H1 (cell line): Measurements from ENCODE around the gene SMC3. TPM values are rescaled to one million over a fixed set of nuclear protein-coding genes. Genes with fewer than 3 reads are reported as not detected.

Experiments used
- CTCF ChIA-PET: fragments of 300-600 bp; sonication (Branson Sonifier 250); formaldehyde crosslinking; loops from one replicate; lab custom pipeline; 2021; ENCODE audit not compliant: partially characterized antibody; lab: Charles Lee
- POLR2A ChIA-PET: fragments of 300-600 bp; sonication (Branson Sonifier 250); formaldehyde crosslinking; loops from one replicate; lab custom pipeline; 2021; ENCODE audit warnings: inconsistent platforms; ENCODE audit not compliant: partially characterized antibody; lab: Charles Lee
- DNase-seq, 2 experiments: peaks; one replicate each; pipeline versions ENCODE4 v3.0.0 to v3.0.0-alpha.2; 2010 to 2022; ENCODE audit warnings: low spot score in 2 of 2, low read depth in 1 of 2, mixed read lengths in 1 of 2
- FAIRE-seq: peaks from 2 replicates; lab custom pipeline; 2011; peaks lifted over from hg19 to GRCh38; lab: Jason Lieb, UNC
- H2AFZ ChIP-seq: 2 replicates; pipeline ENCODE4 v1.8.1; 2012; ENCODE audit warnings: low read length, inconsistent platforms
- H2AK5ac ChIP-seq: 2 replicates; pipeline ENCODE4 v1.6.1; 2013; ENCODE audit warnings: low read depth, low read length
- H2BK120ac ChIP-seq: replicated peaks from 2 replicates; pipeline ENCODE3; 2013; ENCODE audit warnings: low read depth, low read length, inconsistent platforms
- H2BK12ac ChIP-seq: 2 replicates; pipeline ENCODE4 v1.6.1; 2013; ENCODE audit warnings: low read depth, low read length
- H2BK15ac ChIP-seq: 2 replicates; pipeline ENCODE4 v1.6.1; 2013; ENCODE audit warnings: low read length
- H2BK20ac ChIP-seq: 2 replicates; pipeline ENCODE4 v1.6.1; 2013; ENCODE audit warnings: low read length
- H2BK5ac ChIP-seq: 2 replicates; pipeline ENCODE4 v1.6.1; 2013; ENCODE audit warnings: low read depth, low read length
- H3K14ac ChIP-seq: 2 replicates; pipeline ENCODE4 v1.6.1; 2013; ENCODE audit warnings: inconsistent platforms; ENCODE audit not compliant: insufficient read length
- H3K18ac ChIP-seq: 2 replicates; pipeline ENCODE4 v1.6.1; 2013; ENCODE audit warnings: low read length; ENCODE audit errors: extremely low read depth
- H3K23ac ChIP-seq: 2 replicates; pipeline ENCODE4 v1.6.1; 2013; ENCODE audit warnings: inconsistent platforms; ENCODE audit not compliant: insufficient read length
- H3K23me2 ChIP-seq: 2 replicates; pipeline ENCODE4 v1.6.1; 2013; ENCODE audit warnings: low read depth, low read length
- H3K27ac ChIP-seq: 2 replicates; pipeline ENCODE4 v1.6.1; 2011; ENCODE audit warnings: low read depth, low read length, inconsistent platforms
- H3K27me3 ChIP-seq, 4 experiments: replicated peaks in 1 of 4; 1 replicate in 1 of 4; 2 replicates in 3 of 4; pipeline versions ENCODE4 v1.6.1 to v1.8.1; 2011 to 2013; ENCODE audit warnings: low read length in 3 of 4, mild to moderate bottlenecking in 3 of 4, inconsistent platforms in 2 of 4, mixed read lengths in 2 of 4, moderate library complexity in 1 of 4; ENCODE audit not compliant: control insufficient read depth in 3 of 4, insufficient read depth in 3 of 4; ENCODE audit errors: extremely low read depth in 1 of 4
- H3K36me3 ChIP-seq, 4 experiments: 2 replicates each; pipeline versions ENCODE4 v1.6.1 to v1.8.1; 2011 to 2013; ENCODE audit warnings: mild to moderate bottlenecking in 4 of 4, low read length in 3 of 4, moderate library complexity in 2 of 4, control low read depth in 1 of 4, inconsistent platforms in 1 of 4; ENCODE audit not compliant: insufficient read depth in 4 of 4, control insufficient read depth in 2 of 4
- H3K4ac ChIP-seq: replicated peaks from 2 replicates; pipeline ENCODE3; 2013; ENCODE audit warnings: low read length, low read depth, mixed read lengths, inconsistent platforms; ENCODE audit not compliant: insufficient read length
- H3K4me1 ChIP-seq, 4 experiments: replicated peaks in 1 of 4; 1 replicate in 1 of 4; 2 replicates in 3 of 4; pipeline versions ENCODE4 v1.6.1 to v1.8.1; 2011 to 2013; ENCODE audit warnings: low read length in 3 of 4, inconsistent platforms in 2 of 4, mixed read lengths in 1 of 4; ENCODE audit not compliant: insufficient read depth in 4 of 4, control insufficient read depth in 3 of 4
- H3K4me2 ChIP-seq, 2 experiments: 2 replicates each; pipeline versions ENCODE4 v1.6.1 to v1.8.1; 2011 to 2013; ENCODE audit warnings: low read depth in 2 of 2, low read length in 2 of 2, control low read depth in 1 of 2, inconsistent platforms in 1 of 2, mild to moderate bottlenecking in 1 of 2; ENCODE audit not compliant: insufficient read depth in 1 of 2
- H3K4me3 ChIP-seq, 4 experiments: fragments of 200-600, 300-600 bp in 1 of 4; sonication (generic), shearing (Covaris generic), sonication (Bioruptor Twin) in 1 of 4; 2 replicates each; pipeline versions ENCODE4 v1.5.1 to v1.8.1; 2011 to 2016; ENCODE audit warnings: low read length in 4 of 4, low read depth in 3 of 4, control low read depth in 2 of 4, inconsistent platforms in 2 of 4, mild to moderate bottlenecking in 2 of 4, mixed read lengths in 1 of 4, moderate library complexity in 1 of 4; ENCODE audit not compliant: insufficient read depth in 2 of 4; ENCODE audit errors: extremely low read depth in 1 of 4
- H3K56ac ChIP-seq: replicated peaks from 2 replicates; pipeline ENCODE3; 2013; ENCODE audit warnings: low read depth, mild to moderate bottlenecking, mixed read lengths, low read length, inconsistent platforms; ENCODE audit not compliant: insufficient read length
- H3K79me1 ChIP-seq: 2 replicates; pipeline ENCODE4 v1.6.1; 2013; ENCODE audit warnings: low read depth, low read length, control low read depth
- H3K79me2 ChIP-seq, 2 experiments: 2 replicates each; pipeline versions ENCODE4 v1.6.1 to v1.8.1; 2012 to 2013; ENCODE audit warnings: low read length in 2 of 2, mild to moderate bottlenecking in 2 of 2, inconsistent platforms in 1 of 2; ENCODE audit not compliant: insufficient read depth in 2 of 2, control insufficient read depth in 1 of 2
- H3K9ac ChIP-seq, 4 experiments: replicated peaks in 1 of 4; 1 replicate in 1 of 4; 2 replicates in 3 of 4; pipeline versions ENCODE4 v1.6.1 to v1.8.1; 2011 to 2013; ENCODE audit warnings: low read depth in 3 of 4, low read length in 3 of 4, control low read depth in 2 of 4, mild to moderate bottlenecking in 2 of 4, moderate library complexity in 2 of 4, inconsistent platforms in 1 of 4; ENCODE audit errors: extremely low read depth in 1 of 4
- H3K9me3 ChIP-seq, 2 experiments: 2 replicates each; pipeline versions ENCODE4 v1.6.1 to v1.8.1; 2012 to 2013; ENCODE audit warnings: mild to moderate bottlenecking in 2 of 2, moderate library complexity in 2 of 2, control low read depth in 1 of 2, inconsistent platforms in 1 of 2, low read depth in 1 of 2, low read length in 1 of 2, mixed read lengths in 1 of 2; ENCODE audit not compliant: insufficient read depth in 2 of 2
- H4K20me1 ChIP-seq, 2 experiments: replicated peaks in 1 of 2; 2 replicates each; pipeline versions ENCODE3 to v1.8.1; 2011 to 2013; ENCODE audit warnings: inconsistent platforms in 2 of 2, low read length in 2 of 2, mild to moderate bottlenecking in 1 of 2; ENCODE audit not compliant: insufficient read depth in 2 of 2, control insufficient read depth in 1 of 2
- H4K5ac ChIP-seq: 2 replicates; pipeline ENCODE4 v1.6.1; 2013; ENCODE audit warnings: low read length, low read depth, mixed read lengths, inconsistent platforms; ENCODE audit not compliant: insufficient read length
- H4K8ac ChIP-seq: 2 replicates; pipeline ENCODE4 v1.8.0; 2013; ENCODE audit warnings: mild to moderate bottlenecking, moderate library complexity, low read length, inconsistent platforms; ENCODE audit not compliant: insufficient read depth; ENCODE audit errors: extremely low read depth
- H4K91ac ChIP-seq: replicated peaks from 2 replicates; pipeline ENCODE3; 2013; ENCODE audit warnings: low read length, mixed read lengths, inconsistent platforms; ENCODE audit not compliant: insufficient read length
- CBX5 ChIP-seq: fragments of 300-800, 300-1000 bp; sonication (generic); IDR thresholded peaks from 2 replicates; pipeline ENCODE4 v1.7.1; 2016; ENCODE audit warnings: antibody characterized with exemption, low read length, low read depth
- E2F6 ChIP-seq: IDR thresholded peaks from 2 replicates; pipeline ENCODE4 v1.6.1; 2012; ENCODE audit warnings: inconsistent platforms
- EZH2 ChIP-seq: fragments of 200-600 bp; sonication (generic); IDR thresholded peaks from 2 replicates; pipeline ENCODE4 v1.7.1; 2012; ENCODE audit warnings: low read depth, mild to moderate bottlenecking, moderate library complexity, low read length, inconsistent platforms; ENCODE audit not compliant: severe bottlenecking
- GABPA ChIP-seq: IDR thresholded peaks from 2 replicates; pipeline ENCODE4 v1.6.1; 2011; ENCODE audit warnings: mild to moderate bottlenecking, low read length, moderate library complexity, borderline replicate concordance; ENCODE audit not compliant: insufficient read depth
- GTF2F1 ChIP-seq: IDR thresholded peaks from 2 replicates; pipeline ENCODE4 v1.6.1; 2012; ENCODE audit warnings: low read depth, low read length, improper control_type of control experiment, borderline replicate concordance
- RAD21 ChIP-seq, 2 experiments: IDR thresholded peaks in 1 of 2; conservative IDR thresholded peaks in 1 of 2; 2 replicates each; pipeline ENCODE4 v1.6.1; 2011; ENCODE audit warnings: low read depth in 2 of 2, low read length in 2 of 2, improper control_type of control experiment in 1 of 2, inconsistent platforms in 1 of 2, mild to moderate bottlenecking in 1 of 2, moderate library complexity in 1 of 2
- SRF ChIP-seq: IDR thresholded peaks from 2 replicates; pipeline ENCODE4 v1.6.1; 2011; ENCODE audit warnings: mild to moderate bottlenecking, low read depth, low read length, moderate library complexity
- SUZ12 ChIP-seq: fragments of 200-600 bp; sonication (generic); IDR thresholded peaks from 2 replicates; pipeline ENCODE4 v1.6.1; 2012; ENCODE audit warnings: mild to moderate bottlenecking, inconsistent platforms, low read length, moderate library complexity, mixed read lengths
- TAF1 ChIP-seq: IDR thresholded peaks from 2 replicates; pipeline ENCODE4 v1.6.1; 2011; ENCODE audit warnings: mild to moderate bottlenecking, low read depth, low read length
- TEAD4 ChIP-seq: IDR thresholded peaks from 2 replicates; pipeline ENCODE4 v1.6.1; 2012; ENCODE audit warnings: low read depth, low read length, inconsistent platforms, mixed read lengths
- WGBS, 2 experiments: shearing (Covaris generic) in 1 of 2; methylation state at CpG; one replicate each; pipeline versions ENCODE4 v1.1.6 to v1.1.7; 2013 to 2015; ENCODE audit warnings: low lambda C conversion rate in 2 of 2, mixed read lengths in 2 of 2, inconsistent platforms in 1 of 2, low coverage in 1 of 2, missing lambda C conversion rate in 1 of 2; ENCODE audit not compliant: insufficient replicate concordance in 2 of 2, insufficient coverage in 1 of 2, insufficient read length in 1 of 2; ENCODE audit errors: extremely low coverage in 1 of 2, missing lambda C conversion rate in 1 of 2; 5-methylcytosine and 5-hydroxymethylcytosine counted together
- polyA plus RNA-seq, 7 experiments: library from polyadenylated mRNA; depleted of rRNA in 3 of 7; stranded (reverse) in 5 of 7; unstranded in 2 of 7; fragments of >200 nt in 5 of 7; fragments of 200-250 nt in 2 of 7; gene quantifications; 1 replicate in 5 of 7; 2 replicates in 1 of 7; 4 replicates in 1 of 7; pipeline versions ENCODE4 v1.2.1 to v1.2.3, GENCODE V29; 2011 to 2013; ENCODE audit warnings: missing spikeins in 2 of 7, mixed read lengths in 2 of 7
- total RNA-seq: library from RNA; stranded (reverse); fragmentation: NEBNext Ultra II Directional; extraction: Animal tissue kit (Norgen Biotek cat#: 25700); gene quantifications from 2 replicates; pipeline ENCODE4 v1.2.1, GENCODE V29; 2021
- TF ChIP-seq, protein P1 (sequence below): IDR thresholded peaks from 2 replicates; pipeline ENCODE4 v1.6.1; 2011; ENCODE audit warnings: low read depth, mild to moderate bottlenecking, low read length; ENCODE audit not compliant: insufficient read depth

The SMC3 gene
- total and polyA plus RNA-seq, 2 of the 8 experiments (the other 6 are each of a cell fraction or from before 2014, with no cell fraction given) = 12.7 to 93.4 TPM

DNA sequence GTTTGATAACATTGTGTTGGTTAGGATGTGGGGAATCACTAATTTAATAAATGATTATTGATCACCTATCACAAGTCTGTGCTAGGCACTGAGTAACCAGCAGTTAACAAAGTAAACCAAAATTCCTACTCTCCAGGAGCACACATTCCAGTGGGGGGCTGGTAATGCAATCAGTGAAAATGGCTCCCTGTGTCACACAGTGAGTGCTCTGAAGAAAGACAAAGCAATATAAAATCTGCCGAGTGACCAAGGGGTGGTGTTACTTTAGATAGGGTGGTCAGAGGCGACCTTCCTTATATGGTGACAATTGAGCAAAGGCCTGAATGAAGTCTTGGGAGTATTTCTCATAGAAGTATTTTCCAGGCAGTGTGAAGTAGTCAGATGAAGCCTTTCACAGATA, 13.6 kb upstream of the SMC3 start:
- POLR2A ChIA-PET = interaction anchor here (1.1 to 1.5 kb wide), 2 partner anchors 11 to 13 kb away, joined by 4 to 8 read pairs; partner anchors contain the start of gene SMC3
- peak overlapping the region in 1 of 4 experiments; percentile 38; a peak in 1 of 8 replicates for H3K4me3 ChIP-seq
- H3K79me2 ChIP-seq = no peaks in the 10 kb centered on the region
- H3K4ac ChIP-seq = no peak overlapping the region
- no peak overlapping the region for H3K56ac ChIP-seq
- peak overlapping the region; percentile 53; the same call in 1 of the 2 replicates for H3K27ac ChIP-seq
- H3K9me3 ChIP-seq = no peaks in the 10 kb centered on the region
- H3K23me2 ChIP-seq = no peaks in the 10 kb centered on the region
- H2BK12ac ChIP-seq = no peak overlapping the region; the same call in 1 of the 2 replicates
- no peaks in the 10 kb centered on the region for H4K20me1 ChIP-seq
- H3K4me2 ChIP-seq = peak overlapping the region; percentile 29 to 30; a peak in 3 of 4 replicates
- H3K14ac ChIP-seq = no peak overlapping the region
- H2BK5ac ChIP-seq = no peak overlapping the region; the same call in 1 of the 2 replicates
- H3K36me3 ChIP-seq = no peaks in the 10 kb centered on the region
- 0 out of 2 replicates have a peak overlapping the region, but pooled peaks have one; percentile 37 for H2AFZ ChIP-seq
- no peak overlapping the region for H4K8ac ChIP-seq
- no peaks in the 10 kb centered on the region for H3K27me3 ChIP-seq
- 0 out of 2 replicates have a peak overlapping the region, but pooled peaks have one; percentile 25 for H2BK20ac ChIP-seq
- DNase-seq = no peak
- WGBS, 2 experiments = 11% methylated on average over 2 of the region's 2 CpGs; no CpG with 5 or more reads in 1 of the 2 experiments
- H3K4me1 ChIP-seq = peaks cover 0 to 7% (median 1%) of the 10 kb centered on the region in 4 experiments; a peak in 4 of 7 replicates
- FAIRE-seq = peak; percentile 48
- H4K91ac ChIP-seq = peak overlapping the region; percentile 79
- H2BK120ac ChIP-seq = no peak overlapping the region
- no peak overlapping the region for H3K9ac ChIP-seq
- H3K79me1 ChIP-seq = no peaks in the 10 kb centered on the region
- H2AK5ac ChIP-seq = no peak overlapping the region
- H3K23ac ChIP-seq = no peak overlapping the region
- H4K5ac ChIP-seq = peak overlapping the region; percentile 75
- H3K18ac ChIP-seq = peak overlapping the region; percentile 89; the same call in 1 of the 2 replicates
- no peak overlapping the region for H2BK15ac ChIP-seq
- CTCF ChIA-PET = interaction anchor here (1.2 to 1.5 kb wide), 3 partner anchors 220 to 249 kb away, joined by 3 to 4 read pairs (median 4); partner anchors contain the start of gene SMNDC1
- TF ChIP-seq TAF1 (peak; percentile 50; the same call in 1 of the 2 replicates), EZH2 (no peak), CBX5 (no peak), SRF (0 out of 2 replicates have a peak, but pooled peaks have one; percentile 7), SUZ12 (no peak), E2F6 (no peak), GTF2F1 (no peak), GABPA (no peak), TEAD4 (peak; percentile 97), RAD21 (IDR thresholded peaks at IDR 0.05 in 1 of 2, conservative IDR thresholded peaks at IDR 0.05 in 1 of 2; ENCODE audit: low read depth in 2 of 2, low read length in 2 of 2) (no peak)
- TF ChIP-seq, protein P1, sequence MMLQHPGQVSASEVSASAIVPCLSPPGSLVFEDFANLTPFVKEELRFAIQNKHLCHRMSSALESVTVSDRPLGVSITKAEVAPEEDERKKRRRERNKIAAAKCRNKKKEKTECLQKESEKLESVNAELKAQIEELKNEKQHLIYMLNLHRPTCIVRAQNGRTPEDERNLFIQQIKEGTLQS = no peak
